PC-3 (cell line): ENCODE results near the gene PPP1R17. TPM values are rescaled to one million over a fixed set of nuclear protein-coding genes. Genes with fewer than 3 reads are reported as not detected.

Experiments
- ATAC-seq: fragments of 200-7000 bp; cut with Tn5 transposase; 2 replicates; pipeline ENCODE4 v1.9.1; 2020; ENCODE audit warnings: mild to moderate bottlenecking, moderate library complexity
- Bru-seq: library from RNA; stranded (reverse); fragments of 400-500 nt; gene quantifications from one replicate; lab custom pipeline; 2021; lab: Mats Ljungman, UMichigan
- BruChase-seq, 2 experiments: library from RNA; stranded (reverse); fragments of 400-500 nt; gene quantifications; one replicate each; lab custom pipeline; 2021; lab: Mats Ljungman, UMichigan
- BruUV-seq: library from RNA; stranded (reverse); fragments of 400-500 nt; replicated peaks from 2 replicates; lab custom pipeline; 2021; lab: Mats Ljungman, UMichigan
- CTCF ChIA-PET: fragments of 300-600 bp; sonication (Branson Sonifier 250); formaldehyde crosslinking; loops from one replicate; lab custom pipeline; 2022; ENCODE audit warnings: antibody characterized with exemption; lab: Charles Lee
- POLR2A ChIA-PET: fragments of 300-600 bp; sonication (Branson Sonifier 250); formaldehyde crosslinking; loops from one replicate; lab custom pipeline; 2022; ENCODE audit warnings: antibody characterized with exemption; ENCODE audit not compliant: unreplicated experiment; lab: Charles Lee
- DNase-seq: peaks from one replicate; pipeline ENCODE4 v3.0.0-alpha.2; 2015
- H2AFZ ChIP-seq: fragments of 300-600 bp; sonication (generic); 2 replicates; pipeline ENCODE4 v1.6.0; 2016; ENCODE audit warnings: antibody characterized with exemption, low read length
- H3F3A ChIP-seq: fragments of 300-600 bp; sonication (generic); one replicate; pipeline ENCODE4 v1.6.0; 2017; ENCODE audit warnings: antibody characterized with exemption, low read length, control low read depth, mild to moderate bottlenecking; ENCODE audit not compliant: unreplicated experiment
- H3K27ac ChIP-seq: fragments of 300-600 bp; sonication (generic); 2 replicates; pipeline ENCODE4 v1.5.1; 2016; ENCODE audit warnings: mild to moderate bottlenecking, low read length
- H3K27me3 ChIP-seq: fragments of 300-600 bp; sonication (generic); 2 replicates; pipeline ENCODE4 v1.6.1; 2016; ENCODE audit warnings: low read length, mixed read lengths
- H3K36me3 ChIP-seq: fragments of 300-600 bp; sonication (generic); 2 replicates; pipeline ENCODE4 v1.6.1; 2016; ENCODE audit warnings: low read depth, mixed run types, low read length, mixed read lengths
- H3K4me1 ChIP-seq: fragments of 300-600 bp; sonication (generic); 2 replicates; pipeline ENCODE4 v1.5.1; 2016; ENCODE audit warnings: low read length; ENCODE audit not compliant: insufficient read depth
- H3K4me2 ChIP-seq: fragments of 300-600 bp; sonication (generic); 2 replicates; pipeline ENCODE4 v1.6.0; 2016; ENCODE audit warnings: low read length
- H3K4me3 ChIP-seq: fragments of 300-600 bp; sonication (generic); 2 replicates; pipeline ENCODE4 v1.5.1; 2016; ENCODE audit warnings: mild to moderate bottlenecking, low read length, mixed read lengths
- H3K79me2 ChIP-seq: fragments of 300-600 bp; sonication (generic); 2 replicates; pipeline ENCODE4 v1.6.1; 2017; ENCODE audit warnings: low read length, mixed read lengths
- H3K9ac ChIP-seq: fragments of 300-600 bp; sonication (generic); 2 replicates; pipeline ENCODE4 v1.6.0; 2016; ENCODE audit warnings: mild to moderate bottlenecking, low read length
- H3K9me2 ChIP-seq: fragments of 300-600 bp; sonication (generic); replicated peaks from 2 replicates; pipeline ENCODE4 v1.6.1; 2016; ENCODE audit warnings: mixed run types, low read length, mixed read lengths
- H3K9me3 ChIP-seq: fragments of 300-600 bp; sonication (generic); 2 replicates; pipeline ENCODE4 v1.6.1; 2016; ENCODE audit warnings: low read length, mixed read lengths
- H4K20me1 ChIP-seq: fragments of 300-600 bp; sonication (generic); 2 replicates; pipeline ENCODE4 v1.6.1; 2016; ENCODE audit warnings: low read length, mixed read lengths
- EZH2 ChIP-seq: fragments of 300-600 bp; sonication (generic); IDR thresholded peaks from one replicate; pipeline ENCODE4 v1.6.1; 2017; ENCODE audit warnings: antibody characterized with exemption, mild to moderate bottlenecking, low read length; ENCODE audit not compliant: unreplicated experiment
- EZH2phosphoT487 ChIP-seq: fragments of 300-600 bp; sonication (generic); IDR thresholded peaks from 2 replicates; pipeline ENCODE4 v1.6.1; 2018; ENCODE audit warnings: mild to moderate bottlenecking, antibody characterized with exemption, low read length, borderline replicate concordance
- intact Hi-C: fragments of 100-400 bp; cut with micrococcal nuclease; formaldehyde crosslinking; loops from 2 replicates; pipeline ENCODE4 v1.9.0; 2023
- long read RNA-seq: library from polyadenylated mRNA; unstranded; transcript quantifications from one replicate; pipeline ENCODE4 v2.0.0, GENCODE V29; 2021; ENCODE audit not compliant: unreplicated experiment
- total RNA-seq: library from RNA; depleted of rRNA; stranded (reverse); fragments of >200 nt; gene quantifications from 2 replicates; pipeline ENCODE4 v1.2.3, GENCODE V29; 2014; rRNA removed
- TF ChIP-seq, protein P1 (sequence below): fragments of 300-600 bp; sonication (generic); conservative IDR thresholded peaks from 2 replicates; pipeline ENCODE4 v1.5.1; 2017; ENCODE audit warnings: antibody characterized with exemption, low read depth, mild to moderate bottlenecking, low read length

The PPP1R17 gene
- total RNA-seq, result not detected in 2 replicates
- not detected for Bru-seq, nascent RNA
- BruChase-seq, experiment 1, labeled RNA remaining after a 6-hour chase, result not detected
- BruChase-seq, experiment 2, labeled RNA remaining after a 2-hour chase, result not detected
- long read RNA-seq, partial matches to known transcripts, result 0 of 1 reads
- long read RNA-seq, other reads (novel, unspliced or antisense), result 1 of 1 reads

DNA sequence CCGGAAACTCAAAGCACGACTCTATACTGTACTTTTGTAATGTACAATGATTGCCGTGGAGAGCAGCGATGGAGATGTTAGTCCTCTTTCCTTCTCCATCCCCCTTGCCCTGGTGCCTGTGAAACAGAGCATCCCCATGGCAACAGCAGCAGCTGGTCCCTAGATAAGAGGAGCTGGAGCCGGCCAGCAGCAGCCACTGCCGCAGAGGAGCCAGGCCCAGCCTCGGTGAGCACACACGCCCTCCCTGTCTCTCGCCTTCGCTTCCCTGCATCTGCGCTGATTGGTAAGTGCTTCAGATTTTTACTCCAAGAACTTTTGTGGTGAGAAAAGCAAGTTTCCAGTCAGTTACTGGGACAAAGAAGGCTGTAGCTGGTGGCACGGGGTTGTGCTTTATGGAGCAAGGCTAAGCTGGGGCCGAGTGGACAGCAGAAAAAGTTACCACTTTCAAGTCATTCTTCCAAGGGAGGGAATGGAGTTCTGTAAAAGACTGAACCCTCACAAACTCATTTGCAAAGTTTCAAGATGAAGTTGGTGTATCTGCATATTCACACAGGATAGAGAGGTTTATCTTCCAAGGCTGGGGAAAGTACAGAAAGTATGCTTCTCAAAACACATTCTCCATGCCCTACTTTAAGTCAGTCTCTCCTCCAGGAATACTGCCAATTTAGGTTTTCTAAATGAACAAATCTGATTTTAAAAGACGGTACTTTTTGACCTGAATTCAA, at the start of gene PPP1R17:
PPP1R17 (plus strand) TSS at position 192 of the 725 bp plus-strand sequence. CDS start 5,227 bp downstream, outside the sequence.
- no TSS peak for BruUV-seq
- H3K4me1 ChIP-seq, result no peaks in the 10 kb centered on the region
- intact Hi-C loops, result no loop called here
- ChIA-PET POLR2A (interaction anchor here (0.7 kb wide), 1 partner anchor 106 kb away, joined by 4 read pairs; no protein-coding TSS in a partner anchor), CTCF (no interaction called here)
- no peak within 1 kb of the TSS for H3K9ac ChIP-seq
- no peak within 1 kb of the TSS for H3K4me3 ChIP-seq
- peaks cover 97% of the 10 kb centered on the region for H3K27me3 ChIP-seq
- no peak within 1 kb of the TSS for H2AFZ ChIP-seq
- H3K27ac ChIP-seq, result no peak within 1 kb of the TSS
- ATAC-seq, result no peak
- no peaks in the 10 kb centered on the region for H3K79me2 ChIP-seq
- no peaks in the 10 kb centered on the region for H3K9me2 ChIP-seq
- TF ChIP-seq, protein P1, sequence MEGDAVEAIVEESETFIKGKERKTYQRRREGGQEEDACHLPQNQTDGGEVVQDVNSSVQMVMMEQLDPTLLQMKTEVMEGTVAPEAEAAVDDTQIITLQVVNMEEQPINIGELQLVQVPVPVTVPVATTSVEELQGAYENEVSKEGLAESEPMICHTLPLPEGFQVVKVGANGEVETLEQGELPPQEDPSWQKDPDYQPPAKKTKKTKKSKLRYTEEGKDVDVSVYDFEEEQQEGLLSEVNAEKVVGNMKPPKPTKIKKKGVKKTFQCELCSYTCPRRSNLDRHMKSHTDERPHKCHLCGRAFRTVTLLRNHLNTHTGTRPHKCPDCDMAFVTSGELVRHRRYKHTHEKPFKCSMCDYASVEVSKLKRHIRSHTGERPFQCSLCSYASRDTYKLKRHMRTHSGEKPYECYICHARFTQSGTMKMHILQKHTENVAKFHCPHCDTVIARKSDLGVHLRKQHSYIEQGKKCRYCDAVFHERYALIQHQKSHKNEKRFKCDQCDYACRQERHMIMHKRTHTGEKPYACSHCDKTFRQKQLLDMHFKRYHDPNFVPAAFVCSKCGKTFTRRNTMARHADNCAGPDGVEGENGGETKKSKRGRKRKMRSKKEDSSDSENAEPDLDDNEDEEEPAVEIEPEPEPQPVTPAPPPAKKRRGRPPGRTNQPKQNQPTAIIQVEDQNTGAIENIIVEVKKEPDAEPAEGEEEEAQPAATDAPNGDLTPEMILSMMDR, result no peak
- TF ChIP-seq EZH2 (no peak), EZH2phosphoT487 (no peak)
- DNase-seq, result no peak
- H3F3A ChIP-seq, result no peaks in the 10 kb centered on the region
- no peaks in the 10 kb centered on the region for H3K36me3 ChIP-seq
- no peaks in the 10 kb centered on the region for H4K20me1 ChIP-seq
- no peaks in the 10 kb centered on the region for H3K9me3 ChIP-seq
- no peak within 1 kb of the TSS for H3K4me2 ChIP-seq

DNA sequence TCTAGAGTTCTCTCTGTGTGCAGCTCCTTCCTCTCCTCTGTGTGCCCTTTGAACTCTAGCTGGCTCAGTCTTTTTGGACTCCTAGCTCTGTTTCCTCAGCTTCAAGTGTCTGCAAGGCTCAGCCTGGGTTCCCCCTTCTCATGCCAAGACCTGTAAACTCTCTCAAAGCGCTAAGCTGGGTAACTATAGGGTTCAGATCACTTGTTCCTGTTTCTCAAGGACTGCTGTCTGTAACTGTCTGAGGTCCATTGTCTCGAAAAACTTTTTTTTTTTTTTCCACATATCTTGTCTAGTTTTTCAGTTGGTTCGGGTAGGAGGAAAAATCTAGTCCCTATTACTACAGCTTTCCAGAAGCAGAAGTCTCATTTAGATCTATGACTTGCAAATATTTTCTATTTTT, 46.6 kb upstream of the PPP1R17 start:
- Histone ChIP-seq H3K4me3 (no peak overlapping the region), H4K20me1 (no peaks in the 10 kb centered on the region), H3K79me2 (no peaks in the 10 kb centered on the region), H3K9ac (no peak overlapping the region), H3K9me3 (no peaks in the 10 kb centered on the region), H3K4me2 (no peak overlapping the region), H2AFZ (no peak overlapping the region), H3K4me1 (no peaks in the 10 kb centered on the region), H3F3A (no peaks in the 10 kb centered on the region), H3K9me2 (no peaks in the 10 kb centered on the region), H3K27me3 (peaks cover 76% of the 10 kb centered on the region), H3K36me3 (no peaks in the 10 kb centered on the region), H3K27ac (no peak overlapping the region)
- BruUV-seq, result no TSS peak
- TF ChIP-seq EZH2phosphoT487 (no peak), EZH2 (no peak)
- TF ChIP-seq, protein P1, result no peak
- intact Hi-C loops, result loop anchor here (10.0 kb wide), 1 partner anchor 564 kb away; no protein-coding TSS in a partner anchor
- DNase-seq (no peak), ATAC-seq (no peak)
- ChIA-PET POLR2A (no interaction called here), CTCF (no interaction called here)
